ENCODE data around the gene AMBRA1.
A peak's percentile ranks its signal among the peaks of the same experiment; 100 is the strongest.

Gene AMBRA1

GRCh38 chr11:46593550-46594373 is at the start of gene AMBRA1:
Gene AMBRA1, minus strand, starts transcription at chr11:46594023. Its CDS starts 45,643 bp downstream, at chr11:46548380.
- H3K36me3 ChIP-seq (ENCODE audit: low read depth), result no peaks in the 10 kb centered on the region
- H3K9me3 ChIP-seq (ENCODE audit: severe bottlenecking), result no peaks in the 10 kb centered on the region
- TF ChIP-seq CTCF (IDR thresholded peaks at IDR 0.05; ENCODE audit: poor library complexity, severe bottlenecking), result no peak
- peak; percentile 77 for DNase-seq (ENCODE audit: low spot score)
- peaks cover 21% of the 10 kb centered on the region for H3K4me1 ChIP-seq (ENCODE audit: insufficient read depth, poor library complexity, severe bottlenecking)
- ATAC-seq (ENCODE audit: low read depth), result peak; percentile 90
- H3K27ac ChIP-seq (ENCODE audit: poor library complexity, severe bottlenecking), result peak within 1 kb of the TSS; percentile 39
- no peaks in the 10 kb centered on the region for H3K27me3 ChIP-seq (ENCODE audit: insufficient read depth, poor library complexity, severe bottlenecking)
- H3K4me3 ChIP-seq (ENCODE audit: severe bottlenecking), result peak within 1 kb of the TSS; percentile 82

- ATAC-seq (ENCODE audit: low read depth) (no peak), DNase-seq (ENCODE audit: low spot score) (no peak)
- Histone ChIP-seq H3K27ac (ENCODE audit: poor library complexity, severe bottlenecking) (no peak overlapping the region), H3K4me1 (ENCODE audit: insufficient read depth, poor library complexity, severe bottlenecking) (no peaks in the 10 kb centered on the region), H3K9me3 (ENCODE audit: severe bottlenecking) (no peaks in the 10 kb centered on the region), H3K27me3 (ENCODE audit: insufficient read depth, poor library complexity, severe bottlenecking) (no peaks in the 10 kb centered on the region), H3K36me3 (ENCODE audit: low read depth) (peaks cover 41% of the 10 kb centered on the region), H3K4me3 (ENCODE audit: severe bottlenecking) (no peak overlapping the region)
- TF ChIP-seq CTCF (IDR thresholded peaks at IDR 0.05; ENCODE audit: poor library complexity, severe bottlenecking), result no peak
Measured at GRCh38 chr11:46643531-46643930, 49.7 kb upstream of the AMBRA1 start.

GRCh38 chr11:46642627-46643335 is 49.0 kb upstream of the AMBRA1 start:
- H3K4me1 ChIP-seq (ENCODE audit: insufficient read depth, poor library complexity, severe bottlenecking), result no peaks in the 10 kb centered on the region
- H3K27ac ChIP-seq (ENCODE audit: poor library complexity, severe bottlenecking), result no peak overlapping the region
- H3K4me3 ChIP-seq (ENCODE audit: severe bottlenecking), result no peak overlapping the region
- no peak for ATAC-seq (ENCODE audit: low read depth)
- TF ChIP-seq CTCF (IDR thresholded peaks at IDR 0.05; ENCODE audit: poor library complexity, severe bottlenecking), result no peak
- no peak for DNase-seq (ENCODE audit: low spot score)
- no peaks in the 10 kb centered on the region for H3K27me3 ChIP-seq (ENCODE audit: insufficient read depth, poor library complexity, severe bottlenecking)
- no peaks in the 10 kb centered on the region for H3K9me3 ChIP-seq (ENCODE audit: severe bottlenecking)
- H3K36me3 ChIP-seq (ENCODE audit: low read depth), result peaks cover 38% of the 10 kb centered on the region

- Histone ChIP-seq H3K27me3 (ENCODE audit: insufficient read depth, poor library complexity, severe bottlenecking) (no peaks in the 10 kb centered on the region), H3K4me3 (ENCODE audit: severe bottlenecking) (no peak overlapping the region), H3K36me3 (ENCODE audit: low read depth) (peaks cover 35% of the 10 kb centered on the region), H3K27ac (ENCODE audit: poor library complexity, severe bottlenecking) (no peak overlapping the region), H3K9me3 (ENCODE audit: severe bottlenecking) (no peaks in the 10 kb centered on the region), H3K4me1 (ENCODE audit: insufficient read depth, poor library complexity, severe bottlenecking) (no peaks in the 10 kb centered on the region)
- TF ChIP-seq CTCF (IDR thresholded peaks at IDR 0.05; ENCODE audit: poor library complexity, severe bottlenecking), result no peak
- ATAC-seq (ENCODE audit: low read depth) (no peak), DNase-seq (ENCODE audit: low spot score) (no peak)
Measured at GRCh38 chr11:46641639-46642038, 47.8 kb upstream of the AMBRA1 start.
